Gastrocnemius medialis (tissue), 4 donors: ENCODE data around the gene ARHGAP1. TPM values are rescaled to one million over a fixed set of nuclear protein-coding genes. Genes with fewer than 3 reads are reported as not detected.

ENCODE experiments used
- ATAC-seq, 2 donors: fragments of 150-250 bp; one replicate each; pipeline ENCODE4 v1.9.1; 2016
- DNase-seq, 2 donors: peaks; one replicate each; pipeline ENCODE4 v3.0.0-alpha.2; 2019
- H3K27ac ChIP-seq, 4 donors: fragments of 200-600 bp; sonication (generic); 1 replicate in 1 of 4; 2 replicates in 3 of 4; pipeline ENCODE4 v1.5.1; 2016 to 2018; ENCODE audit warnings: mild to moderate bottlenecking in 2 of 4, moderate library complexity in 1 of 4
- H3K27me3 ChIP-seq, 3 donors: fragments of 200-600 bp; sonication (generic) in 2 of 3; 1 replicate in 1 of 3; 2 replicates in 2 of 3; pipeline versions ENCODE4 v1.5.1 to v1.6.0; 2016 to 2019; ENCODE audit warnings: mild to moderate bottlenecking in 1 of 3, moderate library complexity in 1 of 3
- H3K36me3 ChIP-seq, 2 donors: fragments of 200-600 bp; sonication (generic) in 1 of 2; one replicate each; pipeline ENCODE4 v1.5.1; 2017 to 2018
- H3K4me1 ChIP-seq, 2 donors: fragments of 200-600 bp; sonication (generic) in 1 of 2; one replicate each; pipeline ENCODE4 v1.5.1; 2016 to 2017; ENCODE audit warnings: mild to moderate bottlenecking in 2 of 2
- H3K4me3 ChIP-seq, 4 donors: fragments of 200-600 bp; sonication (generic) in 3 of 4; 1 replicate in 1 of 4; 2 replicates in 3 of 4; pipeline ENCODE4 v1.5.1; 2016 to 2019; ENCODE audit warnings: mild to moderate bottlenecking in 2 of 4
- H3K9me3 ChIP-seq, 3 donors: fragments of 200-600 bp; sonication (generic) in 2 of 3; 1 replicate in 1 of 3; 2 replicates in 2 of 3; pipeline ENCODE4 v1.5.1; 2016 to 2019
- POLR2A ChIP-seq, 2 donors: fragments of 450-650 bp; IDR thresholded peaks; one replicate each; pipeline ENCODE4 v1.6.1; 2017; ENCODE audit warnings: antibody characterized with exemption in 2 of 2, mild to moderate bottlenecking in 2 of 2, moderate library complexity in 2 of 2
- in situ Hi-C, 4 donors: fragments of 200-750 bp; cut with MboI; loops; one replicate each; pipeline versions ENCODE4 v1.15.0 to v1.8.0; 2017; ENCODE audit warnings: low sequenced_read_pairs in 4 of 4
- intact Hi-C: fragments of 100-400 bp; cut with DNase I; formaldehyde crosslinking; loops from one replicate; pipeline ENCODE4 v1.15.1; 2023; ENCODE audit warnings: low total_unique reads
- total RNA-seq, 4 donors: library from RNA; depleted of rRNA; stranded (reverse); fragments of >200 nt; gene quantifications; one replicate each; pipeline versions ENCODE4 v1.1.0 to v1.2.3, GENCODE V29; 2016
- TF ChIP-seq, protein P1 (sequence below), 5 experiments: fragments of 450-650 bp in 3 of 5; fragments of 200-600 bp in 2 of 5; sonication (generic) in 2 of 5; IDR thresholded peaks in 4 of 5; conservative IDR thresholded peaks in 1 of 5; 1 replicate in 4 of 5; 2 replicates in 1 of 5; pipeline ENCODE4 v1.5.1; 2016 to 2019; ENCODE audit warnings: antibody characterized with exemption in 5 of 5, mild to moderate bottlenecking in 3 of 5, moderate library complexity in 3 of 5

Gene ARHGAP1
- total RNA-seq, 4 donors from 2014 or later, result 11.1 to 34.8 (median 24.6) TPM

DNA sequence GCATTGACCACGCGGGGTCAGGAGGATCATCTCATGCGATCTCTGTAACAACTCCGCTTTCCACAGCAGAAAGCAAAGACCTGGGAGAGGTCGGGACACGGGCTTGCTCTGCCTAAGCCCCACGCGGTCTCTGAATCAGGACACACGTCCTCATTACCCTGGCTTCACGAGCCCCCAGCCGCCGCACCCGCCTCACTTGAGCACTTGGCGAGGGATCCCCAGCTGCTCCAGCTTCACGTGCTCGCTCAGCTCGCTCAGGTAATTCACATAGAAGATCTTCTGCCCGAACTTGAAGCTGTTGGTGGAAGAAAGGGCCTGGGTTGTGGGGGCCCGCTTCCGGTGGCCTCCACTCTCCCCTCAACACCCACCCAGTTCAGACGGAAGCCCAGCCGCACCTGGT is 19.6 kb downstream of the ARHGAP1 start:
- peaks cover 20 to 41% of the 10 kb centered on the region in 2 donors for H3K4me1 ChIP-seq
- no peak for TF ChIP-seq POLR2A (IDR thresholded peaks at IDR 0.05)
- TF ChIP-seq, protein P1, sequence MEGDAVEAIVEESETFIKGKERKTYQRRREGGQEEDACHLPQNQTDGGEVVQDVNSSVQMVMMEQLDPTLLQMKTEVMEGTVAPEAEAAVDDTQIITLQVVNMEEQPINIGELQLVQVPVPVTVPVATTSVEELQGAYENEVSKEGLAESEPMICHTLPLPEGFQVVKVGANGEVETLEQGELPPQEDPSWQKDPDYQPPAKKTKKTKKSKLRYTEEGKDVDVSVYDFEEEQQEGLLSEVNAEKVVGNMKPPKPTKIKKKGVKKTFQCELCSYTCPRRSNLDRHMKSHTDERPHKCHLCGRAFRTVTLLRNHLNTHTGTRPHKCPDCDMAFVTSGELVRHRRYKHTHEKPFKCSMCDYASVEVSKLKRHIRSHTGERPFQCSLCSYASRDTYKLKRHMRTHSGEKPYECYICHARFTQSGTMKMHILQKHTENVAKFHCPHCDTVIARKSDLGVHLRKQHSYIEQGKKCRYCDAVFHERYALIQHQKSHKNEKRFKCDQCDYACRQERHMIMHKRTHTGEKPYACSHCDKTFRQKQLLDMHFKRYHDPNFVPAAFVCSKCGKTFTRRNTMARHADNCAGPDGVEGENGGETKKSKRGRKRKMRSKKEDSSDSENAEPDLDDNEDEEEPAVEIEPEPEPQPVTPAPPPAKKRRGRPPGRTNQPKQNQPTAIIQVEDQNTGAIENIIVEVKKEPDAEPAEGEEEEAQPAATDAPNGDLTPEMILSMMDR (IDR thresholded peaks at IDR 0.05 in 4 of 5, conservative IDR thresholded peaks at IDR 0.05 in 1 of 5), result no peak
- H3K36me3 ChIP-seq, result peaks cover 0 to 47% of the 10 kb centered on the region in 2 donors
- no peaks in the 10 kb centered on the region for H3K27me3 ChIP-seq
- in situ Hi-C loops (no loop called here), intact Hi-C loops (no loop called here)
- DNase-seq (no peak), ATAC-seq (no peak)
- H3K4me3 ChIP-seq, result no peak overlapping the region
- no peak overlapping the region for H3K27ac ChIP-seq
- H3K9me3 ChIP-seq, result no peaks in the 10 kb centered on the region

DNA sequence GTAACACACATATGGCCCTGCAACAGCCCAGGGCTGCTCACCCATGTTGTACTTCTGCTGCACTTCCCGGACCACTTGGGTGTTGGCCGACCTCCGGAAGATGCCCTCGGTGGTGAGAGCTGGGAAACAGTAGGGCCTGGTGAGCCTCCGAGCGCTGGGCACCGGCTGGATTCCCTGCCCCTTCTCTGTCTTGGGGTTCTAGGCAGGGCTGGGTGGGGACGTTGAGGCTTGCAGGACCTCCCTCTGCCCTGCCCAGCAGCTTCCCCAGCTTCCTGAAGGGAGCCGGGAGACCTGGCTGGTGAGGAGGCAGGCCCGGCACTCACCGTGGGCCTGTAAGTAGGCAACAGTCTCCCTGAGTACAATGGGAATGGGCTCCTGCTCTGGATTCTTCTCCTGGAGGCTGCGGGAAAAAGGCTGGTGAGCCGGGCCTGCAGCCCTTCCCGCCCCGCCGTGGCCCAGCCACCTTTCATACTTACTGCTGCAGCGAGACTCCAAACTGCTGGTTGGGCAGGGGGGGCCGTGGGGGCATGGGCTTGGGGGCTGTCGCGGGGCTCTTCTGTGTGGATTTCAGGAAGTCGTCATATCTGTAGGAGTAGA is 20.2 kb downstream of the ARHGAP1 start:
- intact Hi-C loops (no loop called here), in situ Hi-C loops (no loop called here)
- no peak overlapping the region for H3K27ac ChIP-seq
- no peak for DNase-seq
- H3K27me3 ChIP-seq, result no peaks in the 10 kb centered on the region
- no peak for ATAC-seq
- H3K4me1 ChIP-seq, result peaks cover 22 to 43% of the 10 kb centered on the region in 2 donors
- H3K9me3 ChIP-seq, result no peaks in the 10 kb centered on the region
- H3K36me3 ChIP-seq, result peaks cover 0 to 41% of the 10 kb centered on the region in 2 donors
- TF ChIP-seq, protein P1 (IDR thresholded peaks at IDR 0.05 in 4 of 5, conservative IDR thresholded peaks at IDR 0.05 in 1 of 5), result no peak
- no peak for TF ChIP-seq POLR2A (IDR thresholded peaks at IDR 0.05)
- no peak overlapping the region for H3K4me3 ChIP-seq

DNA sequence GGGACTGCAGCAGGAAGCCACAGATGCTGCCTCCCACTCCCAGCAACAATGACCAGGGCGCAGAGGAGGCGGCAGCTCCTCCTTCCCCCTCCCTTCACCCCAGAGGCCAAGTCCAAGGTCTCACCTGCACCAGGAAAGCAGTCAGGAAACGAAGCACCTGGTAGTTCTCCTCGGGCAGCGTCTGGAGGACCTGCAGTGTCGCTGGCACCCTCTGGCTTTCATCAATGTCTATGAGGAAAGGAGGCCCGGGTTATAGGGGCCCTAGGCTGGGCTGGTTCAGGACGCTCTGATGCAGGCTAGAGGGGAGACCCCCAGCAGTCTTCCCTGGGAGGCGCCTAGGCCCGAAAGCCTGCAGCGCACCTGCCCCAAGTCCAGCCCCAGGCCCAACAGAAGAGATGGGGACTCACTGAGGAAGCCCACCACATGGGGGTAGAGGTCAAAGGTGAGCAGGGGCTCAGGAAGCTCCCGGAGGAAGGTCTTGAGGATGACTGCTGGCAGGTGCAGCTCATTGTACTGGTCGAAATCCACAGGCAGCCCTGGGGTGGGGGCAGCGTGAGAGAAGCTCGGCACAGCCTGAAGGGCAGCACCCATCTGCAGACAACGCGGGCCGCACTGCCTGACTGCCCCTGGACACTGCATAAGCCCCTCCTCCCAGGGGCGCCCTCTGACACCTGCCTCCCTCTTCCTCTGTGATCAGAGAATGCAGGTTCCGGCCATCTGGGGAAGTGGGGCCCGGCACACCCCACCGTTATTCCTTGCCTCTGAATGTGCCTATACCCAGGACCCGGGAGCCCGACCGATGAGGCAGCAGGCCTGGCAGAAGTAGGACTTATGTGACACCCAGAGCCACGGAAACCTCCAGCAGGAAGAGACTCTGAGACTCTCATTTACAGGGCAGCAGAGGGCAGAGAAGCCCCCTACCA is 20.9 kb downstream of the ARHGAP1 start:
- no peak overlapping the region for H3K4me3 ChIP-seq
- H3K4me1 ChIP-seq, result peaks cover 25 to 43% of the 10 kb centered on the region in 2 donors
- DNase-seq, result no peak
- no peak overlapping the region for H3K27ac ChIP-seq
- no peaks in the 10 kb centered on the region for H3K9me3 ChIP-seq
- peaks cover 0 to 41% of the 10 kb centered on the region in 2 donors for H3K36me3 ChIP-seq
- no peaks in the 10 kb centered on the region for H3K27me3 ChIP-seq
- TF ChIP-seq, protein P1 (IDR thresholded peaks at IDR 0.05 in 4 of 5, conservative IDR thresholded peaks at IDR 0.05 in 1 of 5), result no peak
- no peak for TF ChIP-seq POLR2A (IDR thresholded peaks at IDR 0.05)
- intact Hi-C loops (no loop called here), in situ Hi-C loops (no loop called here)
- no peak for ATAC-seq

DNA sequence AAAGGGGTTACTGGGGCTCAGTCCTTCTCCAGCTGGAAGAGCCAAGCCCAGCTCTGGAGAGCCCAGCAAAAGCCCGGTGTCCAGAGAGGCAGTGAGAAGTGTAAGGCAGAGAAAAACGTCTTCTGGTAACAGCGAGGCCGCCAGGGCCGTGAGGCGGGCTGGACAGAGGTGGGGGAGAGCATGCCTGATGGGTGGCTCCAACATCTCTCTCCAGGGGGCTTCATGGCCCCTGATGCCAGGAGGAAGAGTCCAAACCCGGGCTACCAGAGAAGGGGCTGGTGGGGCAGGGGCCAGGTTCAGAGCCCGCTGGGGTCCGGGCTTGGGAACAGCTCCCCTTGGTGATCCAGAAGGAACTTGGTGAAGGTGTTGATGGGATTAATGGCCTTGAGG is 21.7 kb downstream of the ARHGAP1 start:
- no peak for DNase-seq
- intact Hi-C loops (no loop called here), in situ Hi-C loops (no loop called here)
- H3K4me3 ChIP-seq, result no peak overlapping the region
- H3K27me3 ChIP-seq, result no peaks in the 10 kb centered on the region
- no peak for ATAC-seq
- peaks cover 0 to 41% of the 10 kb centered on the region in 2 donors for H3K36me3 ChIP-seq
- no peaks in the 10 kb centered on the region for H3K9me3 ChIP-seq
- H3K27ac ChIP-seq, result peak overlapping the region in 3 of 4 donors; percentile 40 to 88 (median 85)
- TF ChIP-seq, protein P1 (IDR thresholded peaks at IDR 0.05 in 4 of 5, conservative IDR thresholded peaks at IDR 0.05 in 1 of 5), result no peak
- no peak for TF ChIP-seq POLR2A (IDR thresholded peaks at IDR 0.05)
- H3K4me1 ChIP-seq, result peaks cover 22 to 40% of the 10 kb centered on the region in 2 donors
